HepG2 (cell line): ENCODE results near the gene GFPT1.

Experiments
- CAMTA2 ChIP-seq: sonication (generic); formaldehyde crosslinking; IDR thresholded peaks from 2 replicates; pipeline ENCODE4 v1.4.0; 2020; ENCODE audit warnings: mild to moderate bottlenecking, missing genetic modification reagents, borderline replicate concordance
- KLF16 ChIP-seq, 2 experiments: sonication (generic) in 1 of 2; formaldehyde crosslinking in 1 of 2; IDR thresholded peaks; 2 replicates each; pipeline versions ENCODE4 v1.6.1 to v1.8.0; 2016 to 2023; ENCODE audit warnings: missing genetic modification reagents in 2 of 2, missing compliant biosample characterization in 1 of 2
- NR2C2 ChIP-seq: sonication (generic); formaldehyde crosslinking; IDR thresholded peaks from 2 replicates; pipeline ENCODE4 v1.4.0; 2020; ENCODE audit warnings: missing genetic modification reagents, mild to moderate bottlenecking, moderate library complexity, borderline replicate concordance
- POLR2A ChIP-seq, 2 experiments: IDR thresholded peaks; 2 replicates each; pipeline ENCODE4 v1.6.1; 2011; ENCODE audit warnings: low read depth in 2 of 2, low read length in 2 of 2, mild to moderate bottlenecking in 1 of 2, moderate library complexity in 1 of 2; ENCODE audit not compliant: insufficient read depth in 1 of 2
- POLR2AphosphoS5 ChIP-seq: IDR thresholded peaks from 2 replicates; pipeline ENCODE4 v1.6.1; 2012; ENCODE audit warnings: low read depth, low read length
- RAD51 ChIP-seq: fragments of 450-650 bp; IDR thresholded peaks from 2 replicates; pipeline ENCODE4 v1.6.1; 2016; ENCODE audit warnings: borderline replicate concordance
- SSRP1 ChIP-seq: IDR thresholded peaks from 2 replicates; pipeline ENCODE4 v1.6.1; 2016; ENCODE audit warnings: control low read depth
- ZKSCAN1 ChIP-seq: fragments of 150-350 bp; IDR thresholded peaks from 2 replicates; pipeline ENCODE4 v1.6.1; 2014; ENCODE audit warnings: low read length
- TF ChIP-seq, protein P1 (sequence below): sonication (generic); formaldehyde crosslinking; IDR thresholded peaks from 2 replicates; pipeline ENCODE4 v1.5.0; 2020; ENCODE audit warnings: mild to moderate bottlenecking, missing genetic modification reagents, moderate library complexity

- TF ChIP-seq POLR2A (IDR thresholded peaks at IDR 0.05; ENCODE audit: insufficient read depth in 1 of 2, low read depth in 2 of 2, low read length in 2 of 2) (no peak), POLR2AphosphoS5 (no peak), KLF16 (CRISPR knock-in tag; IDR thresholded peaks at IDR 0.05) (no peak), RAD51 (no peak), SSRP1 (CRISPR knock-in tag) (no peak), ZKSCAN1 (no peak), CAMTA2 (CRISPR knock-in tag) (no peak), NR2C2 (CRISPR knock-in tag) (no peak)
- TF ChIP-seq, protein P1, sequence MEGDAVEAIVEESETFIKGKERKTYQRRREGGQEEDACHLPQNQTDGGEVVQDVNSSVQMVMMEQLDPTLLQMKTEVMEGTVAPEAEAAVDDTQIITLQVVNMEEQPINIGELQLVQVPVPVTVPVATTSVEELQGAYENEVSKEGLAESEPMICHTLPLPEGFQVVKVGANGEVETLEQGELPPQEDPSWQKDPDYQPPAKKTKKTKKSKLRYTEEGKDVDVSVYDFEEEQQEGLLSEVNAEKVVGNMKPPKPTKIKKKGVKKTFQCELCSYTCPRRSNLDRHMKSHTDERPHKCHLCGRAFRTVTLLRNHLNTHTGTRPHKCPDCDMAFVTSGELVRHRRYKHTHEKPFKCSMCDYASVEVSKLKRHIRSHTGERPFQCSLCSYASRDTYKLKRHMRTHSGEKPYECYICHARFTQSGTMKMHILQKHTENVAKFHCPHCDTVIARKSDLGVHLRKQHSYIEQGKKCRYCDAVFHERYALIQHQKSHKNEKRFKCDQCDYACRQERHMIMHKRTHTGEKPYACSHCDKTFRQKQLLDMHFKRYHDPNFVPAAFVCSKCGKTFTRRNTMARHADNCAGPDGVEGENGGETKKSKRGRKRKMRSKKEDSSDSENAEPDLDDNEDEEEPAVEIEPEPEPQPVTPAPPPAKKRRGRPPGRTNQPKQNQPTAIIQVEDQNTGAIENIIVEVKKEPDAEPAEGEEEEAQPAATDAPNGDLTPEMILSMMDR (CRISPR knock-in tag): no peak
Measured at GRCh38 chr2:69305166-69305565, 81.9 kb downstream of the GFPT1 start.
